Osteocyte (in vitro differentiated cells): ENCODE results near the gene CRTC1. TPM values are rescaled to one million over a fixed set of nuclear protein-coding genes. Genes with fewer than 3 reads are reported as not detected.

ENCODE experiments used
- DNase-seq: peaks from one replicate; pipeline ENCODE4 v3.0.0; 2021; ENCODE audit warnings: mixed read lengths; ENCODE audit not compliant: unreplicated experiment; ENCODE audit errors: extremely low spot score
- H3K27ac Mint-ChIP-seq: one replicate; pipeline ENCODE4 v1.8.0; 2021; ENCODE audit warnings: mild to moderate bottlenecking, mixed read lengths; ENCODE audit not compliant: unreplicated experiment
- H3K27me3 Mint-ChIP-seq: one replicate; pipeline ENCODE4 v1.8.0; 2021; ENCODE audit warnings: mixed read lengths; ENCODE audit not compliant: unreplicated experiment
- H3K36me3 Mint-ChIP-seq: one replicate; pipeline ENCODE4 v1.8.0; 2021; ENCODE audit warnings: mixed read lengths; ENCODE audit not compliant: unreplicated experiment
- H3K4me1 Mint-ChIP-seq: one replicate; pipeline ENCODE4 v1.8.0; 2021; ENCODE audit warnings: mixed read lengths; ENCODE audit not compliant: unreplicated experiment
- H3K4me3 Mint-ChIP-seq: one replicate; pipeline ENCODE4 v1.8.0; 2021; ENCODE audit warnings: mild to moderate bottlenecking, moderate library complexity, mixed read lengths; ENCODE audit not compliant: unreplicated experiment
- H3K9me3 Mint-ChIP-seq: one replicate; pipeline ENCODE4 v1.8.0; 2021; ENCODE audit warnings: mixed read lengths; ENCODE audit not compliant: unreplicated experiment
- total RNA-seq: library from RNA; stranded (reverse); gene quantifications from 2 replicates; pipeline ENCODE4 v1.2.1, GENCODE V29; 2021
- TF ChIP-seq, protein P1 (sequence below): fragments of 200-600 bp; sonication (generic); IDR thresholded peaks from 2 replicates; pipeline ENCODE4 v1.5.0; 2021; ENCODE audit warnings: antibody characterized with exemption, mild to moderate bottlenecking, moderate library complexity

CRTC1 gene
- total RNA-seq, 1 donor from 2014 or later = 25.7 TPM

DNA sequence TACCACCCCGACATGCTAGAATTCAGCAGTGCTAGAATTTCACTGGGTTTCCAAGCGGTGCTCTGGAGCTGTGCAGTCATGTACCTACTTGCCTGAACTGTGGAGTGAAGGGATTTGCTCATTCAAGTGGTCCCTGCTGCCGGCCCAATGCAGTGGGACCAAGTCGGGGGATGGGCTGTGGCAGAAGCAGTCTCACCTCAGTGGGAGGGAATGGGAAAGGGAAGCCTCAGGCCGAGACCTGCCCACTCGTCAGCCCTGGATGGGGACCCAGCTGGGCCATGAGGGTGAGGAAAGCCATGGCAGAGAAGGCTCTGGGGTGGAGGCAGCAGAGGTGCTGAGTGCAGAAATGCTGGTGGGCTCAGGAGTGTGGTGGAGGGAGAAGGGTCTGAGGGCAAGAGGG, 31.7 kb upstream of the CRTC1 start:
- H3K4me1 Mint-ChIP-seq = peaks cover 55% of the 10 kb centered on the region
- peak overlapping the region; percentile 98 for H3K27ac Mint-ChIP-seq
- DNase-seq = no peak
- no peaks in the 10 kb centered on the region for H3K36me3 Mint-ChIP-seq
- TF ChIP-seq, protein P1, sequence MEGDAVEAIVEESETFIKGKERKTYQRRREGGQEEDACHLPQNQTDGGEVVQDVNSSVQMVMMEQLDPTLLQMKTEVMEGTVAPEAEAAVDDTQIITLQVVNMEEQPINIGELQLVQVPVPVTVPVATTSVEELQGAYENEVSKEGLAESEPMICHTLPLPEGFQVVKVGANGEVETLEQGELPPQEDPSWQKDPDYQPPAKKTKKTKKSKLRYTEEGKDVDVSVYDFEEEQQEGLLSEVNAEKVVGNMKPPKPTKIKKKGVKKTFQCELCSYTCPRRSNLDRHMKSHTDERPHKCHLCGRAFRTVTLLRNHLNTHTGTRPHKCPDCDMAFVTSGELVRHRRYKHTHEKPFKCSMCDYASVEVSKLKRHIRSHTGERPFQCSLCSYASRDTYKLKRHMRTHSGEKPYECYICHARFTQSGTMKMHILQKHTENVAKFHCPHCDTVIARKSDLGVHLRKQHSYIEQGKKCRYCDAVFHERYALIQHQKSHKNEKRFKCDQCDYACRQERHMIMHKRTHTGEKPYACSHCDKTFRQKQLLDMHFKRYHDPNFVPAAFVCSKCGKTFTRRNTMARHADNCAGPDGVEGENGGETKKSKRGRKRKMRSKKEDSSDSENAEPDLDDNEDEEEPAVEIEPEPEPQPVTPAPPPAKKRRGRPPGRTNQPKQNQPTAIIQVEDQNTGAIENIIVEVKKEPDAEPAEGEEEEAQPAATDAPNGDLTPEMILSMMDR = no peak
- H3K4me3 Mint-ChIP-seq = no peak overlapping the region
- H3K27me3 Mint-ChIP-seq = no peaks in the 10 kb centered on the region
- H3K9me3 Mint-ChIP-seq = no peaks in the 10 kb centered on the region

DNA sequence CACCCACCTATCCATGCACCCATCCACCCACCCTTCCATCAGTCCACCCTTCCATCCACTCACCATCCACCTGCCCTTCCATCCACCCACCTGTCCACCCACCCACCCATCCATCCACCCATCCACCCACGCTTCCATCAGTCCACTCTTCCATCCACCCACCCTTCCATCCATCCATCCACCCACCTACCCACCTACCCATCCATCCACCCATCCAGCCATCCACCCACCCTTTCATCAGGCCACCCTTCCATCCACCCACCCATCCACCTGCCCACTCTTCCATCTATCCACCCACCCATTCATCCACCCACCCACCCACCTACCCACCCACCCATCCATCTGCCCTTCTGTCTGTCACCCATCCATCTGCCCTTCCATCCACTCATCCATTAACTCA, 29.6 kb upstream of the CRTC1 start:
- peaks cover 60% of the 10 kb centered on the region for H3K4me1 Mint-ChIP-seq
- DNase-seq = no peak
- no peaks in the 10 kb centered on the region for H3K27me3 Mint-ChIP-seq
- no peak overlapping the region for H3K4me3 Mint-ChIP-seq
- no peaks in the 10 kb centered on the region for H3K9me3 Mint-ChIP-seq
- H3K27ac Mint-ChIP-seq = no peak overlapping the region
- TF ChIP-seq, protein P1 = no peak
- H3K36me3 Mint-ChIP-seq = no peaks in the 10 kb centered on the region

DNA sequence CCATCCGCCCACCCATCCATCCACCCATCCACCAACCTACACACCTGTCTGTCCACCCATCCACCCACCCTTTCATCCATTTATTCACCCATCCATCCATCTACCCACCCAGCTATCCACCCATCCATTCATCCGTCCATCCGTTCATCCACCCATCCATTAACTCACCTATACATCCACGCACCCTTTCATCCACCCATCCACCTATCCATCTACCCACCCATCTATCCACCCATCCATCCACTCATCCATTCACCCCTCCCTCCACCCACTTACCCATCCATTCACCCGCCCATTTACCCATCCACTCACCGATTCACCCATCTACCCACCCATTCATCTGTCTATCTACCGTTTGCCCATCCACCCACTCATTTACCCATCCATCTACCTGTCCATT, 29.0 kb upstream of the CRTC1 start:
- H3K4me1 Mint-ChIP-seq = peaks cover 60% of the 10 kb centered on the region
- H3K4me3 Mint-ChIP-seq = no peak overlapping the region
- no peaks in the 10 kb centered on the region for H3K27me3 Mint-ChIP-seq
- H3K9me3 Mint-ChIP-seq = no peaks in the 10 kb centered on the region
- no peak for DNase-seq
- H3K36me3 Mint-ChIP-seq = no peaks in the 10 kb centered on the region
- H3K27ac Mint-ChIP-seq = no peak overlapping the region
- TF ChIP-seq, protein P1 = no peak

DNA sequence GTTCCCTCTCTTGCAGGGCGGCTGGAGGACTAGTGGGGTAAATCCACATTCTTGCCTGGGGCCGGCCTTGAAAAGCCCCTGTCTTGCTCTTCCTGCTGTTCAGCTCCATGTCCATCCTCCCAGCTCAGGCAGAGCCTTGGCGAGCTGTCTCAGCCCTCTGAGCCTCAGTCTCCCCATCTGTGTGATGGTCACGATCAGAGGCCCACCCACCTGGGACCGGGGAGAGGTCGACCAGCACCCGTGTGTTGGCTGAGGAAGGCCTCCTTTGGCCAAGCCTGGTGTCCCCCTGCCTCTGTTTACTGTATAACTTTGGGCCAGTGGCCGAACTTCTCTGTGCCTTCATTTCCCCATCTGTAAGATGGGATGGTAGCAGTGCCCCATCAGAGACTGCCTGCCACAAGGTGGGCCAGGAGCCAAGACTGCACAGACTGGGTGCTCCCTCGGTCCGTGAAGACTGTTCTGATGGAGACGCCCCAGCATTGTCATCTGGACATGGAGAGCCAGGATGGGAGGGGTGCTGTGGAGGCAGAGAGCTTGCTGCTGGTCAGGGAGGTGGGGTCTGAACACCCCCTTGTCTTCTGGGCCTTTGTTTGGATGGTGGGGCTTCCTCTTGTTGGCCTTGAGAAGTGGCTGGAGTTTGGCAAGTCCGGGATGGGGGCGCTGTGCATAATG, 28.2 kb upstream of the CRTC1 start:
- no peak for DNase-seq
- Mint-ChIP-seq H3K27ac (no peak overlapping the region), H3K4me1 (peaks cover 59% of the 10 kb centered on the region), H3K9me3 (no peaks in the 10 kb centered on the region), H3K36me3 (no peaks in the 10 kb centered on the region), H3K27me3 (no peaks in the 10 kb centered on the region), H3K4me3 (no peak overlapping the region)
- TF ChIP-seq, protein P1 = no peak

DNA sequence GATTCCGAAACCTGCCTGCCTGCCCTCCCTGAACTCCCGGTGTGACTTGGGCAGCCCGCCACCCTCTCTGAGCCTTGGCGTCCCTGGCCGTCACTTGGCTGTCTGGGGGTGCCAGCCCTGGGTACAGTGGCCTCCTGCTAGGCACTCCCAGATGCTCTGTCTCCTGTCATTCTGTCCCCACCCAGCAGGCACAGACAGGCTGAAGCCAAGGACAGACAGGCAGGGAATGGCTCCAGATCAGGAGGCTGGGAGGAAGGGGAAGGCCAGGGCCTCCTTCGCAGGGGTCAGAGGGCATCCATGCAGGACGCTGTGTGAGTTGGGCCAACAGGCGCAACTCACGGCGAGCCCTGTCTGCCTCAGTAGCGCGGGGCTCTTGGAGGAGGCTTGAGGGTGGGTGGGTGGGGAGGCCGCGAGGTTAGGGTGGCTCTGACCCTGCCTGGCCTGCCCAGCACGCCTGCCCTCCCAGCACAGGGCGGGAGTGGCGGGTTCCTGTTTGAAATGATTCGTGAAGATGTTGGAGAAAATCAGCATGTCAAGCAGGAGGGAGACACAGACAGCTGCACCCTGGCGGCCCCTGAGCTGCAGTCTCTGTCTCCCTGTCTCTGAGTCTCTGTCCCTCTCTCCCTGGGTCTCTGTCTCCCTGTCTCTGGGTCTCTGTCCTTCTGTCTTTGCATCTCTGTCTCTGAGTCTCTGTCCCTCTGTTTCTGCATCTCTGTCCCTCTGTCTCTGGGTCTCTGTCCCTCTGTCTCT, 27.0 kb upstream of the CRTC1 start:
- DNase-seq = no peak
- Mint-ChIP-seq H3K9me3 (no peaks in the 10 kb centered on the region), H3K27me3 (no peaks in the 10 kb centered on the region), H3K4me3 (no peak overlapping the region), H3K36me3 (no peaks in the 10 kb centered on the region), H3K4me1 (peaks cover 58% of the 10 kb centered on the region), H3K27ac (peak overlapping the region; percentile 90)
- TF ChIP-seq, protein P1 = no peak
